AG09319 (cell line): ENCODE measurements around the gene LAMC3.
A peak's percentile ranks its signal among the peaks of the same experiment; 100 is the strongest.

Source experiments
- DNase-seq: peaks from one replicate; pipeline ENCODE4 v3.0.0-alpha.2; 2010; ENCODE audit warnings: low read depth; ENCODE audit errors: extremely low read depth
- TF ChIP-seq, protein P1 (sequence below): IDR thresholded peaks from 2 replicates; pipeline ENCODE4 v1.5.1; 2011; ENCODE audit warnings: low read depth, mild to moderate bottlenecking, inconsistent platforms, low read length, moderate library complexity

LAMC3 gene

DNA sequence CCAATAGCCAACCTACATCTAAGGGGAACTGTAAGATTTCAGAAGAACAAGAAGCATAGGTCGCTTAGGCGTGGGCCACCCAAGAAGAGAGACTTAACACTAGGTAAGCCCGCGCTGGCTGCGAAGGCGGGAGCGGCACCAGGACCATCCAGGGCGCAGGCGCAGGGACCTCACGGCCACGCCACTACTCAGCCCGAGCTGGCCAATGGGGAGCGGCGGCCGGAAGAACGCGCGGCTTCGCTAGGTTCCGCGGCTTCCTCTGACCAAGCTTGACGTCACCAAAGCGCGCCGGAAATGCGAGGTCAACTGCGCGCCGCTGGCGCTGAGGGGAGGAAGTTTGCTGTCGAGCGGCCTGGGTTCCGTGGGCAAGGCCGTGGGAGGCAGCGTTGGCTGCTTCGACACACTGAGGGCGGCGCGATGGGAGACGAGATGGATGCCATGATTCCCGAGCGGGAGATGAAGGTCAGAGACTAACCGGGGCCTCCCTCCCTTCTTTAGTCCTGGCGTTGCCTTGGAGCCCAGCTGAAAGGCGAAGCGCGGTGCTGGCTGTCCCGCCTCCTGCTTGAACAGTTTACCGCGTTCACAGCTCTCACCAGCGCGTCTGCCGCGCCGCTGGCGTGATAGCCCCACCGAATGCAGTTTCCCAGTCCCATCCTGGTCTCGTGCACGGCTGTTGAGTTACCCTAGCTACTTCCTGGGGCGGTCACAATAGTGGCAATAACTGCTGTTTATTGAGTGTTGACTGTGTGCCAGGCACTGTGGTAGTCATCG lies 116.5 kb downstream of the LAMC3 start, which contains the start of gene NUP214:
TSS of gene NUP214 (plus strand) at position 299 of the 771 bp plus-strand sequence. CDS start at position 418, 119 bp downstream.
- peak; percentile 87 for DNase-seq
- TF ChIP-seq, protein P1, sequence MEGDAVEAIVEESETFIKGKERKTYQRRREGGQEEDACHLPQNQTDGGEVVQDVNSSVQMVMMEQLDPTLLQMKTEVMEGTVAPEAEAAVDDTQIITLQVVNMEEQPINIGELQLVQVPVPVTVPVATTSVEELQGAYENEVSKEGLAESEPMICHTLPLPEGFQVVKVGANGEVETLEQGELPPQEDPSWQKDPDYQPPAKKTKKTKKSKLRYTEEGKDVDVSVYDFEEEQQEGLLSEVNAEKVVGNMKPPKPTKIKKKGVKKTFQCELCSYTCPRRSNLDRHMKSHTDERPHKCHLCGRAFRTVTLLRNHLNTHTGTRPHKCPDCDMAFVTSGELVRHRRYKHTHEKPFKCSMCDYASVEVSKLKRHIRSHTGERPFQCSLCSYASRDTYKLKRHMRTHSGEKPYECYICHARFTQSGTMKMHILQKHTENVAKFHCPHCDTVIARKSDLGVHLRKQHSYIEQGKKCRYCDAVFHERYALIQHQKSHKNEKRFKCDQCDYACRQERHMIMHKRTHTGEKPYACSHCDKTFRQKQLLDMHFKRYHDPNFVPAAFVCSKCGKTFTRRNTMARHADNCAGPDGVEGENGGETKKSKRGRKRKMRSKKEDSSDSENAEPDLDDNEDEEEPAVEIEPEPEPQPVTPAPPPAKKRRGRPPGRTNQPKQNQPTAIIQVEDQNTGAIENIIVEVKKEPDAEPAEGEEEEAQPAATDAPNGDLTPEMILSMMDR, result no peak

- DNase-seq, result no peak
- TF ChIP-seq, protein P1, result no peak
Observed at GRCh38 chr9:131126059-131126426, 117.1 kb downstream of the LAMC3 start.

DNA sequence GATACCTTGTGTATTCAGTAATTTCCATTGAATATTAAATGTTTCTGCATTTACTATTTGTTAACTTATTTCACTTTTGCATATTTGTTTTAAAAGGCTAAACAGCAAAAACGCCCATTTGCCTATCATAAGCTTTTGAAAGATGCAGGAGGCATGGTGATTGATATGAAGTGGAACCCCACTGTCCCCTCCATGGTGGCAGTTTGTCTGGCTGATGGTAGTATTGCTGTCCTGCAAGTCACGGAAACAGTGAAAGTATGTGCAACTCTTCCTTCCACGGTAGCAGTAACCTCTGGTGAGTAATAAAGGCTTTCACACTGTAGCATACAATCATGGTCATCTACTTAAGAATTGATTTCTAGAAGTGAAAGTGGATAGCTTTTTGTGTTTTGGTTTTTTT lies 120.2 kb downstream of the LAMC3 start:
- no peak for DNase-seq
- TF ChIP-seq, protein P1, result no peak

DNA sequence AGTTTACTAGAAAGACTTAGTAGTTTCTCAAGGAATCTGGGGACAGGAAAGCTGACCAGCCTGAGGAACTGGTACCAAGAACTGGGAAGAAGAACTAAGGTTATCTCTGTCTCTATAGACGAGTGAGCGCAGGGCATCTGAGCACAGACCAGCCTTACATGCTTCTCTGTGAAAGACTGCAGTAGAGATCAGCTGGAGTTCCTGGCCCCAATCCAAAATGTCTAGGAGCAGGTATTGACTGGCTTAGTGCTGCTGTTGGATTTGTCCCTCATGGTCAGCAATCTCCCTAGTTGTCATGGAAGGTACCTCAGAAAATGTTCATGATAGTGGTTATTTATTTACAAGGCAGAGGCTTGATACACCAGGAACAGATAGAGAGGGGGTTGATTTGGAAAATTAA lies 129.7 kb downstream of the LAMC3 start:
- TF ChIP-seq, protein P1, result no peak
- no peak for DNase-seq

DNA sequence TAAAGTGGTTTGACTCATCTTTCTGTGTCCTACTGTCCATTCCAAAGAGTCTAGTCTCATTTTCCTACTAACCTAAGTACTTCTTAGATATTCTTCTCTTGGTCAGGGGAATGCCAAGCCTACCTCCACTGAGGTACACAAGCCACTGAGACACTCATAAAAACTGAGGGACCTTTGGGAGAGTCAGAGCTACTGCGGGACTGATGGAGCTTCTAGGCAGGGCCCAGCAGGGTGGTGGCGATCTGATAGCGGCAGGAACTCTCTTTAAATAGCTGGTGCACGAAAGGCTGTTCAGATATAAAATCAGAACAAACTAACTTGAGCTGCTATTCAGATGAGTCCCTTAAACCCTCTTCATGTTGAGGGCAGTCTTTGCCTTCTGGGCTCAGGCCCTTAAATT lies 131.1 kb downstream of the LAMC3 start:
- no peak for DNase-seq
- TF ChIP-seq, protein P1, result no peak

DNA sequence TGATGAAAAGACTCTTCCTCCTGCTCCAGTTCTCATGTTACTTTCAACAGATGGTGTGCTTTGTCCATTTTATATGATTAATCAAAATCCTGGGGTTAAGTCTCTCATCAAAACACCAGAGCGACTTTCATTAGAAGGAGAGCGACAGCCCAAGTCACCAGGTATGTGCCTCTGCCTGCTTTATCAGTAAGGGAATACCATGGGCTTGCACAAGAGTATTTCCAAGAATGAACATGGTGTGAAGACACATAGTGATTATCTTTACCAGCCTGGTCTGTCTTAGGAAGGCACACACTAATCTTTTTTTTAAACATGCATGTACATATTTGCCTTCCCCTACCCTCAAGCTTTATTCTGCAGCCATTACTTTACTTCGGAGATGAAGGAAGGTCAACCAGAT lies 131.6 kb downstream of the LAMC3 start:
- DNase-seq, result no peak
- TF ChIP-seq, protein P1, result no peak

DNA sequence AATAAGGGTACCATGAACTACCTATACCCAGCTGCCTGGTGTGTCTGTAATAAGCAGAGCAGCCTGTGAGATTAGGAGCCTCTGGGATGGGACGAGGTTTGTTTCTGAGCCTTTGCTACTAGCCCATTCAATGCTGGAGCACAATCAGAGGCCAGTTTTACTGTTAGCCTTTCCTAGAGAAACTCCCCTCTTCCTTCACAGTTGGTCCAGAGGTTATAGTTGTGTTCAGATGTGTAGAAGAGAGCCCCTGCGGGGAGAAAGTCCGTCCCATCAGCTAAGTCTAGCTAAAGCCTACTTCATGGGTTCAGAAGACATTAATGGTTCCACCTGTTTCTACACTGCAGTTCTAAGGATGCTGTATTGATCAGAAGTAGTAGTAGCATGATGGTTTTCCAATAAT lies 133.2 kb downstream of the LAMC3 start:
- TF ChIP-seq, protein P1, result no peak
- DNase-seq, result no peak
